ENCODE results near the gene VASH2.

The VASH2 gene

DNA sequence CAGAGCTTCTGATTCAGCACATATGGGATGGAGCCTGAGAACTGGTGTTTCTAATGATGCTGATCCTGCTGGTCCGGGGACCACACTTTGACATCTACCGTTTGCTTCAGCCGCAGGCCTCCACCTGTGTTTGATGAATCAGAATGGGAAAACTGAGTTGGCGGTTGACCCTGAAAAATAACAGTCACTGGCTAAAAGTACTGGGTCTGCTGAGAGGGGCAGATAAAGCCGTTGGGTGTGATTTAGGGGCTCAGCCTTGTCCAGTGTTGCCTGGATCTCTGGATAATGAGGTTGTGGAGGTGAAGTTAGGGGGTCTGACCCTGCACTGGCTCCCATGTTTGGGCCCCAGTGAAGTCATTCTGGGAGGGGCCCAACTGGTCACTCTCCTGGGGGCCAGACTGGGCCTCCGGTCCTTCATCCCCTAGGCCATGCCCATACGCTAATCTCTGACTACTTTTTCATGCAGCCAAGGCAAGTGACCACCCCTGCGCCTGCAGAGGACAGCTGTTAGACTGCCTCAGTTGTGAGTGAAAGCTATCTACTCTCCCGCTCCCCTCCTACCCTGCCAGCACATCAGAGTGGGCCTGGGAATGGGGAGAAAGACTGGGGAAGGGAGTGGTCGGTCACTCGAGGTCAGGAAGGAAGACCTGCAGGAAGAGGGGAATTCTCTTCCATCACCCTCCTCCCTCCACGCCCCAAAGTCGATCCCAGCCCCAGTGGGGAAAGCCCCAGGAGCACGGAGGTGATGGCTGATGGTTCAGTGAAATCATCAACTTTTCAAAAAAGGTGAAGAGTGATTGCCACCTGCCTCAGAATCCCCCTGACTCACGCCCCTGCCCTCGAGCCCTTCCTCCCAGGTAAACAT is 27.7 kb downstream of the VASH2 start:
- no peak overlapping the region for H3K9ac ChIP-seq (ENCODE audit: low read length in 5 of 5)
- no peak overlapping the region for H3K4me3 ChIP-seq (ENCODE audit: low read depth in 1 of 5, low read length in 5 of 5)
- H3K9me3 ChIP-seq (ENCODE audit: control insufficient read depth in 5 of 5, low read length in 5 of 5): no peaks in the 10 kb centered on the region
- no peak overlapping the region for H3K27ac ChIP-seq (ENCODE audit: low read depth, low read length)
- no peaks in the 10 kb centered on the region for H3K36me3 ChIP-seq (ENCODE audit: control insufficient read depth in 5 of 5, insufficient read depth in 5 of 5, low read length in 5 of 5)
- H3K4me1 ChIP-seq (ENCODE audit: control insufficient read depth in 5 of 5, insufficient read depth in 5 of 5, low read length in 5 of 5): peaks cover 0 to 13% (median 6%) of the 10 kb centered on the region in 5 donors
- H3K27me3 ChIP-seq (ENCODE audit: control insufficient read depth in 5 of 5, insufficient read depth in 4 of 5, low read length in 5 of 5): peaks cover 0 to 2% (median 0%) of the 10 kb centered on the region in 5 donors

- no peaks in the 10 kb centered on the region for H3K9me3 ChIP-seq (ENCODE audit: control insufficient read depth in 5 of 5, low read length in 5 of 5)
- no peak overlapping the region for H3K9ac ChIP-seq (ENCODE audit: low read length in 5 of 5)
- peaks cover 0 to 13% (median 6%) of the 10 kb centered on the region in 5 donors for H3K4me1 ChIP-seq (ENCODE audit: control insufficient read depth in 5 of 5, insufficient read depth in 5 of 5, low read length in 5 of 5)
- no peaks in the 10 kb centered on the region for H3K27me3 ChIP-seq (ENCODE audit: control insufficient read depth in 5 of 5, insufficient read depth in 4 of 5, low read length in 5 of 5)
- H3K4me3 ChIP-seq (ENCODE audit: low read depth in 1 of 5, low read length in 5 of 5): no peak overlapping the region
- no peak overlapping the region for H3K27ac ChIP-seq (ENCODE audit: low read depth, low read length)
- no peaks in the 10 kb centered on the region for H3K36me3 ChIP-seq (ENCODE audit: control insufficient read depth in 5 of 5, insufficient read depth in 5 of 5, low read length in 5 of 5)
Measured at GRCh38 chr1:212979340-212980122, 29.2 kb downstream of the VASH2 start.

DNA sequence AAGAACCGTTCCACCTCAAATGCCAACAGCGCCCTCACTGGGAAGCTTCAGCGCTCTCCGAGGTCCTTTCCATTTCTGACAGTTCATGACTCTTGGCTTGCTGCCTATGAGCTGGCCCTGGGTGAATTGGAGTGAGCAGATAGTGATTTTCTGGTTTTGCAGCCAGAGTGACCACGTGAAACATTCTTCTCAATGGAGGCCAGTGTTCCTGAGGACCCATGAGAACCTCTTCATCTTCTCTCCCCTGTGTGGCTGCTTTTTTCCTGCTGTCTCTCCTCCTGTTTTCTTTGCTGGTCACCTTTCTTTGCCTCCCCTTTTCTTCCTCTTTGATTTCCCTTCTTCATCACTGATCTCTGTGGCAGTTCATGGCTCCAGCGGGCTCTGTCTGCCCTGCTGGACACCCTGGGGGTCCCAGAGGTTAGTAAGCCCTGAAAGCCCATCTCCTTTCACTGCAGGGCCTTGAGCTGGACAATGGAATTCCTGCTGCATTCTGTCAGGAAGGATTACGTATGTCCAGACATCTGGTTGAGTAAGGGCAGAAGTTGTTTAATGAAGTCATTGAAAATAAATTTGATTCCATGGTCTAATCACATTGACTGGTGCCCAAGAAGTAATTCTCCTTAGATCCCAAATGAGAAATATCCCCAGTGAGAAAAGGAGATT is 29.9 kb downstream of the VASH2 start:
- Histone ChIP-seq H3K4me3 (ENCODE audit: low read depth in 1 of 5, low read length in 5 of 5) (no peak overlapping the region), H3K36me3 (ENCODE audit: control insufficient read depth in 5 of 5, insufficient read depth in 5 of 5, low read length in 5 of 5) (no peaks in the 10 kb centered on the region), H3K27me3 (ENCODE audit: control insufficient read depth in 5 of 5, insufficient read depth in 4 of 5, low read length in 5 of 5) (no peaks in the 10 kb centered on the region), H3K4me1 (ENCODE audit: control insufficient read depth in 5 of 5, insufficient read depth in 5 of 5, low read length in 5 of 5) (peaks cover 0 to 13% (median 6%) of the 10 kb centered on the region in 5 donors), H3K27ac (ENCODE audit: low read depth, low read length) (no peak overlapping the region), H3K9ac (ENCODE audit: low read length in 5 of 5) (no peak overlapping the region), H3K9me3 (ENCODE audit: control insufficient read depth in 5 of 5, low read length in 5 of 5) (no peaks in the 10 kb centered on the region)

GRCh38 chr1:212981025-212981495 is 30.7 kb downstream of the VASH2 start:
- Histone ChIP-seq H3K9me3 (ENCODE audit: control insufficient read depth in 5 of 5, low read length in 5 of 5) (no peaks in the 10 kb centered on the region), H3K4me1 (ENCODE audit: control insufficient read depth in 5 of 5, insufficient read depth in 5 of 5, low read length in 5 of 5) (peaks cover 0 to 13% (median 6%) of the 10 kb centered on the region in 5 donors), H3K36me3 (ENCODE audit: control insufficient read depth in 5 of 5, insufficient read depth in 5 of 5, low read length in 5 of 5) (no peaks in the 10 kb centered on the region), H3K4me3 (ENCODE audit: low read depth in 1 of 5, low read length in 5 of 5) (no peak overlapping the region), H3K9ac (ENCODE audit: low read length in 5 of 5) (no peak overlapping the region), H3K27ac (ENCODE audit: low read depth, low read length) (no peak overlapping the region), H3K27me3 (ENCODE audit: control insufficient read depth in 5 of 5, insufficient read depth in 4 of 5, low read length in 5 of 5) (no peaks in the 10 kb centered on the region)

GRCh38 chr1:212981571-212982328 is 31.4 kb downstream of the VASH2 start:
- Histone ChIP-seq H3K9ac (ENCODE audit: low read length in 5 of 5) (no peak overlapping the region), H3K9me3 (ENCODE audit: control insufficient read depth in 5 of 5, low read length in 5 of 5) (no peaks in the 10 kb centered on the region), H3K27me3 (ENCODE audit: control insufficient read depth in 5 of 5, insufficient read depth in 4 of 5, low read length in 5 of 5) (no peaks in the 10 kb centered on the region), H3K4me1 (ENCODE audit: control insufficient read depth in 5 of 5, insufficient read depth in 5 of 5, low read length in 5 of 5) (peaks cover 0 to 13% (median 6%) of the 10 kb centered on the region in 5 donors), H3K27ac (ENCODE audit: low read depth, low read length) (no peak overlapping the region), H3K4me3 (ENCODE audit: low read depth in 1 of 5, low read length in 5 of 5) (no peak overlapping the region), H3K36me3 (ENCODE audit: control insufficient read depth in 5 of 5, insufficient read depth in 5 of 5, low read length in 5 of 5) (no peaks in the 10 kb centered on the region)

DNA sequence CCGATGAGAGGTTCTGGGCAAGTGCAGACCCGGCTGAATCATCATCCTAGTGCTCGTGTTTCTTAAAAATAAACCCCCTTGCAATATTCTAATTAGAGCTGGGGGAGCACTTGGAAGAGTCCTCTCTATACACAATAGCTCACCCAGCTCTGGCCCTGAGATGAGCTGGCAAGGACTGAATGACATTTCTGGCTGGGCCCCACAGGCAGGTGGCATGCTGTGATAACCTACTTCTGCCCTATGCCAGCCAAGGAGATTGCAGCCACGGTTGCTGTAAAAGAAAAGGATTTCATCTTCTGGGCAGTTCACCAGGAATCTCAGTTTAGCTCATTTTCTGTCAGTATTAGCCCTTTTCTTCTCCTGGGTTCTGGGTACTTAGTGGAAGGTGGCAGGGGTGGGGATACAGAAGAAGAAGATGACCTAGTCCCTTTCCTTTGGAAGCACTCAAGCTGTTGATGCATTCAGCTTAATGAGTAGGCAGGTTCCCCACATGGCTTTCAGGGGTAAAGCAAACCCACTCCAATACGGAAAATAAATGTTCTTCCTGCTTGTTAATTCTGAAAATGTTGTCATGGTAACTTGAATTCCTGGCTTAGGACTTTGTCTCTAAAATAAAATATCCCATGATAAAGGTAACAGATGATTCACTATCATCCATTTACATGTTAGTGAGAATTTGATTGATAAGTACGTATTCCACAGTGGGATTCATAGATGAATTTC is 32.2 kb downstream of the VASH2 start:
- H3K27me3 ChIP-seq (ENCODE audit: control insufficient read depth in 5 of 5, insufficient read depth in 4 of 5, low read length in 5 of 5): no peaks in the 10 kb centered on the region
- peaks cover 0 to 13% (median 6%) of the 10 kb centered on the region in 5 donors for H3K4me1 ChIP-seq (ENCODE audit: control insufficient read depth in 5 of 5, insufficient read depth in 5 of 5, low read length in 5 of 5)
- no peak overlapping the region for H3K27ac ChIP-seq (ENCODE audit: low read depth, low read length)

GRCh38 chr1:212983482-212983881 is 33.1 kb downstream of the VASH2 start:
- Histone ChIP-seq H3K4me1 (ENCODE audit: control insufficient read depth in 5 of 5, insufficient read depth in 5 of 5, low read length in 5 of 5) (peaks cover 0 to 13% (median 6%) of the 10 kb centered on the region in 5 donors), H3K27me3 (ENCODE audit: control insufficient read depth in 5 of 5, insufficient read depth in 4 of 5, low read length in 5 of 5) (no peaks in the 10 kb centered on the region)

More for the DNA sequence above, 32.2 kb downstream of the VASH2 start:
- Histone ChIP-seq H3K4me3 (ENCODE audit: low read depth in 1 of 5, low read length in 5 of 5) (no peak overlapping the region), H3K36me3 (ENCODE audit: control insufficient read depth in 5 of 5, insufficient read depth in 5 of 5, low read length in 5 of 5) (no peaks in the 10 kb centered on the region), H3K9ac (ENCODE audit: low read length in 5 of 5) (no peak overlapping the region), H3K9me3 (ENCODE audit: control insufficient read depth in 5 of 5, low read length in 5 of 5) (no peaks in the 10 kb centered on the region)

GRCh38 chr1:212984522-212985291 is 34.4 kb downstream of the VASH2 start:
- Histone ChIP-seq H3K9me3 (ENCODE audit: control insufficient read depth in 5 of 5, low read length in 5 of 5) (no peaks in the 10 kb centered on the region), H3K27me3 (ENCODE audit: control insufficient read depth in 5 of 5, insufficient read depth in 4 of 5, low read length in 5 of 5) (no peaks in the 10 kb centered on the region), H3K4me3 (ENCODE audit: low read depth in 1 of 5, low read length in 5 of 5) (no peak overlapping the region), H3K36me3 (ENCODE audit: control insufficient read depth in 5 of 5, insufficient read depth in 5 of 5, low read length in 5 of 5) (peaks cover 0 to 8% (median 5%) of the 10 kb centered on the region in 5 donors), H3K27ac (ENCODE audit: low read depth, low read length) (no peak overlapping the region), H3K4me1 (ENCODE audit: control insufficient read depth in 5 of 5, insufficient read depth in 5 of 5, low read length in 5 of 5) (peaks cover 0 to 13% (median 5%) of the 10 kb centered on the region in 5 donors), H3K9ac (ENCODE audit: low read length in 5 of 5) (no peak overlapping the region)

More at GRCh38 chr1:212983482-212983881, 33.1 kb downstream of the VASH2 start:
- Histone ChIP-seq H3K9ac (ENCODE audit: low read length in 5 of 5) (no peak overlapping the region), H3K9me3 (ENCODE audit: control insufficient read depth in 5 of 5, low read length in 5 of 5) (no peaks in the 10 kb centered on the region), H3K4me3 (ENCODE audit: low read depth in 1 of 5, low read length in 5 of 5) (no peak overlapping the region), H3K27ac (ENCODE audit: low read depth, low read length) (no peak overlapping the region), H3K36me3 (ENCODE audit: control insufficient read depth in 5 of 5, insufficient read depth in 5 of 5, low read length in 5 of 5) (peaks cover 0 to 2% (median 0%) of the 10 kb centered on the region in 5 donors)

Data from subcutaneous abdominal adipose tissue (tissue), 5 donors.